Panc1 (cell line): ENCODE measurements around the gene CASD1. TPM values are rescaled to one million over a fixed set of nuclear protein-coding genes. Genes with fewer than 3 reads are reported as not detected.
A peak's percentile ranks its signal among the peaks of the same experiment; 100 is the strongest.

Experiments used
- ATAC-seq: fragments of 200-7000 bp; cut with Tn5 transposase; 2 replicates; pipeline ENCODE4 v1.9.1; 2020; ENCODE audit warnings: mild to moderate bottlenecking, moderate library complexity
- Bru-seq: library from RNA; stranded (reverse); fragments of 400-500 nt; gene quantifications from one replicate; lab custom pipeline; 2021; lab: Mats Ljungman, UMichigan
- BruChase-seq, 2 experiments: library from RNA; stranded (reverse); fragments of 400-500 nt; gene quantifications; one replicate each; lab custom pipeline; 2021; lab: Mats Ljungman, UMichigan
- BruUV-seq: library from RNA; stranded (reverse); fragments of 400-500 nt; replicated peaks from 2 replicates; lab custom pipeline; 2021; lab: Mats Ljungman, UMichigan
- CTCF ChIA-PET: fragments of 300-600 bp; sonication (Branson Sonifier 250); formaldehyde crosslinking; loops from one replicate; lab custom pipeline; 2022; ENCODE audit warnings: antibody characterized with exemption; lab: Charles Lee
- POLR2A ChIA-PET: fragments of 300-600 bp; sonication (Branson Sonifier 250); formaldehyde crosslinking; loops from one replicate; lab custom pipeline; 2022; ENCODE audit warnings: antibody characterized with exemption; lab: Charles Lee
- DNase-seq: peaks from one replicate; pipeline ENCODE4 v3.0.0-alpha.2; 2010; ENCODE audit warnings: low read depth, low spot score
- H3K27ac ChIP-seq: 2 replicates; pipeline ENCODE4 v1.5.1; 2011; ENCODE audit warnings: mild to moderate bottlenecking, low read length, inconsistent platforms
- H3K27me3 ChIP-seq: fragments of 200-500 bp; sonication (Bioruptor generic); 2 replicates; pipeline ENCODE4 v1.6.0; 2014; ENCODE audit warnings: low read length, inconsistent platforms; ENCODE audit not compliant: control insufficient read depth, insufficient read depth
- H3K36me3 ChIP-seq: fragments of 200-500 bp; sonication (Bioruptor generic); 2 replicates; pipeline ENCODE4 v1.5.1; 2014; ENCODE audit warnings: inconsistent platforms, mild to moderate bottlenecking, low read length, moderate library complexity; ENCODE audit not compliant: control insufficient read depth, insufficient read depth
- H3K4me1 ChIP-seq: 2 replicates; pipeline ENCODE4 v1.5.1; 2011; ENCODE audit warnings: inconsistent platforms, mild to moderate bottlenecking, low read length, moderate library complexity; ENCODE audit not compliant: control insufficient read depth, insufficient read depth
- H3K4me3 ChIP-seq, 2 experiments: 2 replicates each; pipeline ENCODE4 v1.5.1; 2011 to 2012; ENCODE audit warnings: low read depth in 2 of 2, low read length in 2 of 2, mild to moderate bottlenecking in 2 of 2, inconsistent platforms in 1 of 2, moderate library complexity in 1 of 2
- H3K9me3 ChIP-seq: fragments of 200-500 bp; sonication (Bioruptor generic); 2 replicates; pipeline ENCODE4 v1.5.1; 2014; ENCODE audit warnings: low read depth, mild to moderate bottlenecking, inconsistent platforms, low read length, moderate library complexity; ENCODE audit not compliant: control insufficient read depth, insufficient read depth
- POLR2AphosphoS5 ChIP-seq: IDR thresholded peaks from 2 replicates; pipeline ENCODE4 v1.6.1; 2012; ENCODE audit warnings: mild to moderate bottlenecking, low read depth, low read length, moderate library complexity
- SIN3A ChIP-seq: IDR thresholded peaks from 2 replicates; pipeline ENCODE4 v1.6.1; 2012; ENCODE audit warnings: low read depth, mild to moderate bottlenecking, low read length, moderate library complexity, borderline replicate concordance; ENCODE audit not compliant: insufficient read depth
- TCF7L2 ChIP-seq: IDR thresholded peaks from 2 replicates; pipeline ENCODE4 v1.6.1; 2011; ENCODE audit warnings: mild to moderate bottlenecking, low read depth, low read length, inconsistent platforms
- in situ Hi-C: cut with HindIII; loops from 2 replicates; pipeline ENCODE4 v1.10.0; 2016; ENCODE audit warnings: low sequenced_read_pairs, low pct_unique_long_range_greater_than_20kb
- intact Hi-C: fragments of 100-400 bp; cut with micrococcal nuclease; formaldehyde crosslinking; loops from one replicate; pipeline ENCODE4 v1.10.0; 2022; ENCODE audit not compliant: unreplicated experiment
- long read RNA-seq: library from polyadenylated mRNA; unstranded; transcript quantifications from one replicate; pipeline ENCODE4 v2.0.0, GENCODE V29; 2021; ENCODE audit not compliant: unreplicated experiment
- polyA plus RNA-seq: library from polyadenylated mRNA; unstranded; fragments of >200 nt; gene quantifications from one replicate; pipeline ENCODE4 v1.2.1, GENCODE V29; 2012; ENCODE audit warnings: missing spikeins; ENCODE audit not compliant: insufficient read length
- total RNA-seq: library from RNA; stranded (reverse); gene quantifications from one replicate; pipeline ENCODE4 v1.2.1, GENCODE V29; 2021; ENCODE audit not compliant: unreplicated experiment
- TF ChIP-seq, protein P1 (sequence below): fragments of 450-650 bp; IDR thresholded peaks from 2 replicates; pipeline ENCODE4 v1.5.1; 2017; ENCODE audit warnings: mild to moderate bottlenecking
- TF ChIP-seq, protein P2 (sequence below), 2 experiments: IDR thresholded peaks; 2 replicates each; pipeline ENCODE4 v1.6.1; 2011 to 2012; ENCODE audit warnings: low read depth in 2 of 2, control low read depth in 1 of 2, low read length in 1 of 2, mild to moderate bottlenecking in 1 of 2, moderate library complexity in 1 of 2; ENCODE audit not compliant: insufficient read depth in 1 of 2

Gene CASD1
- 14.7 TPM for total RNA-seq
- polyA plus RNA-seq, result 10.6 TPM
- Bru-seq, nascent RNA, result percentile 75 among the genes with signal in this experiment
- BruChase-seq, experiment 1, labeled RNA remaining after a 2-hour chase, result percentile 84 among the genes with signal in this experiment
- percentile 79 among the genes with signal in this experiment for BruChase-seq, experiment 2, labeled RNA remaining after a 6-hour chase
- long read RNA-seq, transcript CASD1-201 (18 exons, 3,942 nt), result major isoform, 21 of 45 reads
- long read RNA-seq, partial matches to known transcripts, result 12 of 45 reads
- long read RNA-seq, other reads (novel, unspliced or antisense), result 11 of 45 reads

DNA sequence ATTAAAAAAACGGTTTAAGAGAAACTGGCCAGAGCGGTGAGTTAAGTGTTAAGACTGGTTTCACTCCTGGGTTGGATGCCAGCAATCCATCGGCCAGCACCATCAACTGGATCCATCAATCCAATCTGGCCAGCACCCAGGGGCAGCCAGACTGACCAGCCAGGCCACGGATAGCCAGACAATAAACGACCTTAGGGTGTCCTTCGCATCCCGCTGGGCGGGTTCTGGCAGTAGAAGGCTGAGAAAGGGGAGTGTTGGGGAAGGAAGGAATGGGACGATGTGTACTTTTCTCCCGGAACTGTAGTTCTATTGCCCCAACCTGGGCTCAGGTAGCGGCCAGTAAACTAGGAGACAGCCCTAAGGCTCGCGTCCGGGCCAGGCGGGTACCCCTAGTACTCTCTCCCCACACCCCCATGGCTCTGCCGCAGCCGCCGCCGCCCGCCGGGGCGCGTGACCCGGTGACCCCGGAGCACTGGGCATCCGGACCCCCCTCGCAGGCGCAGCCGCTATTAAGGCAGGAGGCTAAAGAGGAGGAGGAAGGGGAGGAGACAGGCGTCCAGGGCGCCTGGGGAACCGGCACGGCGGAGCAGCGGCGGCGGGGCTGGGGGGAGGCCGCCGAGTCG is at the start of gene CASD1:
TSS of gene CASD1 (plus strand) at position 546 of the 623 bp plus-strand sequence. CDS start 276 bp downstream, outside the sequence.
- no peak for TF ChIP-seq SIN3A
- TF ChIP-seq, protein P1, sequence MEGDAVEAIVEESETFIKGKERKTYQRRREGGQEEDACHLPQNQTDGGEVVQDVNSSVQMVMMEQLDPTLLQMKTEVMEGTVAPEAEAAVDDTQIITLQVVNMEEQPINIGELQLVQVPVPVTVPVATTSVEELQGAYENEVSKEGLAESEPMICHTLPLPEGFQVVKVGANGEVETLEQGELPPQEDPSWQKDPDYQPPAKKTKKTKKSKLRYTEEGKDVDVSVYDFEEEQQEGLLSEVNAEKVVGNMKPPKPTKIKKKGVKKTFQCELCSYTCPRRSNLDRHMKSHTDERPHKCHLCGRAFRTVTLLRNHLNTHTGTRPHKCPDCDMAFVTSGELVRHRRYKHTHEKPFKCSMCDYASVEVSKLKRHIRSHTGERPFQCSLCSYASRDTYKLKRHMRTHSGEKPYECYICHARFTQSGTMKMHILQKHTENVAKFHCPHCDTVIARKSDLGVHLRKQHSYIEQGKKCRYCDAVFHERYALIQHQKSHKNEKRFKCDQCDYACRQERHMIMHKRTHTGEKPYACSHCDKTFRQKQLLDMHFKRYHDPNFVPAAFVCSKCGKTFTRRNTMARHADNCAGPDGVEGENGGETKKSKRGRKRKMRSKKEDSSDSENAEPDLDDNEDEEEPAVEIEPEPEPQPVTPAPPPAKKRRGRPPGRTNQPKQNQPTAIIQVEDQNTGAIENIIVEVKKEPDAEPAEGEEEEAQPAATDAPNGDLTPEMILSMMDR, result no peak
- no peak for TF ChIP-seq POLR2AphosphoS5
- TF ChIP-seq, protein P2, sequence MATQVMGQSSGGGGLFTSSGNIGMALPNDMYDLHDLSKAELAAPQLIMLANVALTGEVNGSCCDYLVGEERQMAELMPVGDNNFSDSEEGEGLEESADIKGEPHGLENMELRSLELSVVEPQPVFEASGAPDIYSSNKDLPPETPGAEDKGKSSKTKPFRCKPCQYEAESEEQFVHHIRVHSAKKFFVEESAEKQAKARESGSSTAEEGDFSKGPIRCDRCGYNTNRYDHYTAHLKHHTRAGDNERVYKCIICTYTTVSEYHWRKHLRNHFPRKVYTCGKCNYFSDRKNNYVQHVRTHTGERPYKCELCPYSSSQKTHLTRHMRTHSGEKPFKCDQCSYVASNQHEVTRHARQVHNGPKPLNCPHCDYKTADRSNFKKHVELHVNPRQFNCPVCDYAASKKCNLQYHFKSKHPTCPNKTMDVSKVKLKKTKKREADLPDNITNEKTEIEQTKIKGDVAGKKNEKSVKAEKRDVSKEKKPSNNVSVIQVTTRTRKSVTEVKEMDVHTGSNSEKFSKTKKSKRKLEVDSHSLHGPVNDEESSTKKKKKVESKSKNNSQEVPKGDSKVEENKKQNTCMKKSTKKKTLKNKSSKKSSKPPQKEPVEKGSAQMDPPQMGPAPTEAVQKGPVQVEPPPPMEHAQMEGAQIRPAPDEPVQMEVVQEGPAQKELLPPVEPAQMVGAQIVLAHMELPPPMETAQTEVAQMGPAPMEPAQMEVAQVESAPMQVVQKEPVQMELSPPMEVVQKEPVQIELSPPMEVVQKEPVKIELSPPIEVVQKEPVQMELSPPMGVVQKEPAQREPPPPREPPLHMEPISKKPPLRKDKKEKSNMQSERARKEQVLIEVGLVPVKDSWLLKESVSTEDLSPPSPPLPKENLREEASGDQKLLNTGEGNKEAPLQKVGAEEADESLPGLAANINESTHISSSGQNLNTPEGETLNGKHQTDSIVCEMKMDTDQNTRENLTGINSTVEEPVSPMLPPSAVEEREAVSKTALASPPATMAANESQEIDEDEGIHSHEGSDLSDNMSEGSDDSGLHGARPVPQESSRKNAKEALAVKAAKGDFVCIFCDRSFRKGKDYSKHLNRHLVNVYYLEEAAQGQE (IDR thresholded peaks at IDR 0.05; ENCODE audit: insufficient read depth in 1 of 2, low read depth in 2 of 2, low read length in 1 of 2), result no peak
- no peak for TF ChIP-seq TCF7L2
- H3K27ac ChIP-seq, result peak within 1 kb of the TSS; percentile 86
- peak; percentile 80 for ATAC-seq
- CTCF ChIA-PET, result no interaction called here
- intact Hi-C loops (no loop called here), in situ Hi-C loops (no loop called here)
- POLR2A ChIA-PET, result no interaction called here
- no peaks in the 10 kb centered on the region for H3K36me3 ChIP-seq
- no peaks in the 10 kb centered on the region for H3K9me3 ChIP-seq
- no peaks in the 10 kb centered on the region for H3K27me3 ChIP-seq
- BruUV-seq, result no TSS peak
- no peak for DNase-seq
- peak within 1 kb of the TSS; percentile 79 to 85 for H3K4me3 ChIP-seq
- peaks cover 20% of the 10 kb centered on the region for H3K4me1 ChIP-seq

DNA sequence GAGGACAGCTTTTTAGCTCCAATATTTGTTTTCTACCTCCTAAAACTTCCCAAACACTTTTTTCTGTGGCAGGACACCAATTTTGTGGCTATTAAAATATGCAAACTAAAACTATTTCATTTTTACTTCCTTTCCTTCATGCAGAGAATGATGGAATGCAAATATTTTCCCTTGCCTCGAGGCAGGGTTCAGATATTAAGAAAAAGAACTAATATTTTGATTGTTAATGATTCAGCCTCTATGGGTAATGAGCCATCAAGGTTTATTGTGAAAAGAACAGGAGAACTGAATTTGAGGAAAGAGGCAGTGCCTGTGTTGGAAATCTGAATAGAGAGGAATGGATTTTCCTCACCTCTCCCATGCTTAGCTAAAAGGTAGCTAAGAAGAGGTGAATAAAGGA is 43.1 kb upstream of the CASD1 start:
- ChIA-PET POLR2A (no interaction called here), CTCF (no interaction called here)
- H3K27me3 ChIP-seq, result no peaks in the 10 kb centered on the region
- no peaks in the 10 kb centered on the region for H3K9me3 ChIP-seq
- H3K27ac ChIP-seq, result no peak overlapping the region
- H3K36me3 ChIP-seq, result no peaks in the 10 kb centered on the region
- no peaks in the 10 kb centered on the region for H3K4me1 ChIP-seq
- in situ Hi-C loops, result no loop called here
- H3K4me3 ChIP-seq, result no peak overlapping the region
- intact Hi-C loops, result no loop called here
- ATAC-seq (no peak), DNase-seq (no peak)
- TF ChIP-seq SIN3A, result no peak
- BruUV-seq, result no TSS peak

DNA sequence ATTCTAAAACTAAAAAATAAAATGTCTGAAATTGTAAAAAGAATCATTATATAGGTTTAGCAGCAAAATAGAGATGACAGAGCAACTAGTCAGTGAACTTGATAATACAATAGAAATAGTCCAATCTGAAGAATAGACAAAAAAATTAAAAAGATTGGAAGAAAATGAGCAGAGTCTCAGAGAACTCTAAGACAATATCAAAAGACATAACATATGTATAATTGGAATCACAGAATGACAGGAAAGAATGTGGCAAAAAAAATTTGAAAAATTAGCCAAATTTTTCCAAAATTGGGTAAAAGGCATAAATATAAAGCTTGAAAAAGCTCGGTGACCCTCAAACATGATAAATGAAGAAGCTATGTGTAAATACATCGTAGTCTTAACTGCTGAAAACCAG is 38.0 kb upstream of the CASD1 start:
- ATAC-seq (no peak), DNase-seq (no peak)
- CTCF ChIA-PET, result no interaction called here
- H3K4me3 ChIP-seq, result no peak overlapping the region
- H3K9me3 ChIP-seq, result no peaks in the 10 kb centered on the region
- no peaks in the 10 kb centered on the region for H3K36me3 ChIP-seq
- H3K27ac ChIP-seq, result no peak overlapping the region
- no TSS peak for BruUV-seq
- no peaks in the 10 kb centered on the region for H3K4me1 ChIP-seq
- POLR2A ChIA-PET, result no interaction called here
- intact Hi-C loops (no loop called here), in situ Hi-C loops (no loop called here)
- TF ChIP-seq, protein P2 (IDR thresholded peaks at IDR 0.05; ENCODE audit: insufficient read depth in 1 of 2, low read depth in 2 of 2, low read length in 1 of 2), result no peak
- TF ChIP-seq, protein P1, result no peak
- TF ChIP-seq SIN3A (no peak), POLR2AphosphoS5 (no peak), TCF7L2 (no peak)
- no peaks in the 10 kb centered on the region; the same call in 1 of the 2 replicates for H3K27me3 ChIP-seq
